ES-I3 (cell line): Measurements from ENCODE around the gene MCTP2.

Experiments
- H3K36me3 ChIP-seq: 2 replicates; pipeline ENCODE4 v1.6.1; 2013; ENCODE audit warnings: mild to moderate bottlenecking, low read length, control low read depth, moderate library complexity; ENCODE audit not compliant: insufficient read depth
- H3K4me1 ChIP-seq: 2 replicates; pipeline ENCODE4 v1.6.1; 2013; ENCODE audit warnings: mild to moderate bottlenecking, control low read depth, low read length; ENCODE audit not compliant: insufficient read depth
- H3K9ac ChIP-seq: 2 replicates; pipeline ENCODE4 v1.6.1; 2013; ENCODE audit warnings: low read depth, mild to moderate bottlenecking, low read length, moderate library complexity
- H3K9me3 ChIP-seq: 2 replicates; pipeline ENCODE4 v1.6.1; 2013; ENCODE audit warnings: mild to moderate bottlenecking, low read length, moderate library complexity; ENCODE audit not compliant: control insufficient read depth, insufficient read depth

MCTP2 gene

DNA sequence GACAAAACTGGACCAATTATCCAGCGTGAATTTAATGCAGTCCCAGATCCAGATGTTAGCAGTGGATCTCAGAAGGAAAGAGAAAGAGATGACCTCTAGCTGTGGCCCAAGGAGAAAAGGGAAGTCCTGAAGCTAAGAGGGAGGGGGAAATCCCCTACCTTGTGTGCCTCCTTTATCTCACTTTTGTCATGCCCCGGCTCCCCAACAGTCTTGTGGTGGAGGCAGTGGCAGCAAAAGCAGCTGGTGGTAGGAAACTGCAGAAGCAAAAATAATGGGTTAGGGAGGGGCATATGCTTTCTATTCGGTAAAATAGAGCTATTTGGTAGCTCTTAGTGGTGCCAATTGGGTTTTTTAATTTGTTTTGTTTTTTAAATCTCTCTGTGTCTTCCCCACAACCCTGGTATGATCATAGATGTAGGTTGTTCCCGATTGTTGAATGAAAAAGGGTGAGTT is 56.5 kb downstream of the MCTP2 start:
- Histone ChIP-seq H3K9me3 (no peaks in the 10 kb centered on the region), H3K36me3 (no peaks in the 10 kb centered on the region), H3K9ac (no peak overlapping the region), H3K4me1 (peaks cover 8% of the 10 kb centered on the region; the same call in 1 of the 2 replicates)

- no peak overlapping the region for H3K9ac ChIP-seq
- H3K36me3 ChIP-seq: no peaks in the 10 kb centered on the region
- H3K9me3 ChIP-seq: no peaks in the 10 kb centered on the region
- peaks cover 8% of the 10 kb centered on the region; the same call in 1 of the 2 replicates for H3K4me1 ChIP-seq
Measured at GRCh38 chr15:94290730-94291129, 59.4 kb downstream of the MCTP2 start.

- Histone ChIP-seq H3K36me3 (no peaks in the 10 kb centered on the region), H3K9ac (no peak overlapping the region), H3K4me1 (no peaks in the 10 kb centered on the region), H3K9me3 (no peaks in the 10 kb centered on the region)
Measured at GRCh38 chr15:94293411-94294402, 62.3 kb downstream of the MCTP2 start.

GRCh38 chr15:94294556-94294955 is 63.2 kb downstream of the MCTP2 start:
- H3K9ac ChIP-seq: no peak overlapping the region
- H3K9me3 ChIP-seq: no peaks in the 10 kb centered on the region
- H3K36me3 ChIP-seq: no peaks in the 10 kb centered on the region
- H3K4me1 ChIP-seq: no peaks in the 10 kb centered on the region

DNA sequence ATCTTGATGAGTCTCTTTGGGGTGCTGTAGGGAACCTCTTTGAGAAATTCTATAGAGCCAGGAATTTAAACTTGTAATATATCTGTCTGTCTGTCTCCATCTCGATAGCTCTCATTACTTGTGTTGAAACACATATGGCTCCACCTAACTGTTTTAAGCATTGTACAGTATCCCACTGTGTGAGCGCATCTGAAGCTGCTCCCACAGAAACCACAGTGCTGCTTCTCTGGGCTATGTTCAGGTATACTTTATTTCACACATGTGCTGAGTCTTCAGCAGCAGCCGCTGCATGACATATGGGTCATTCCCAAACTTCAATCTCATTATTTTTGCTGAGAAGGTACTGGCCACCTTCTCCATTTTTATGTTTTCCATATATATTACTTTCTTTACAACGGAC is 63.9 kb downstream of the MCTP2 start:
- H3K4me1 ChIP-seq: no peaks in the 10 kb centered on the region
- no peak overlapping the region for H3K9ac ChIP-seq
- no peaks in the 10 kb centered on the region for H3K9me3 ChIP-seq
- no peaks in the 10 kb centered on the region for H3K36me3 ChIP-seq

GRCh38 chr15:94296717-94297116 is 65.4 kb downstream of the MCTP2 start:
- Histone ChIP-seq H3K36me3 (no peaks in the 10 kb centered on the region), H3K4me1 (no peaks in the 10 kb centered on the region), H3K9ac (no peak overlapping the region), H3K9me3 (no peaks in the 10 kb centered on the region)

DNA sequence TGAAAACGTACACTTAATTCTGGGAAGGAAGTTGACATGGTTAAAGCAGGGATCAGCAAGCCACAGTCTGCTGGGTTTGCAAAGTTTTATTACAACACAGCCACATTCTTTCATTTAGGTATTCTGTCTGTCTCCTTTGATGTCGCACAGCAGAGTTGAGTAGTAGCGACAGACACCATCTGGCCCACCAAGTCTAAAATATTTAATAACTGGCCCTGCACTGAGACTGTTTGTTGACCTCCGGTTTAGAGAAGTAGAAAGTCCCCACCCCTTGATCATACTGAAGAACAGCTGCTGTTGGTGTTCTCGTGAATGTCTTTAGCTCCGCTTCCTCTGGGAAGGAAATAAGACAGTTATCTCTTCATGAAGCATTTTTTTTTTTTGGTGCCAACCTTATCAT is 66.2 kb downstream of the MCTP2 start:
- no peaks in the 10 kb centered on the region for H3K36me3 ChIP-seq
- no peaks in the 10 kb centered on the region for H3K4me1 ChIP-seq
- no peak overlapping the region for H3K9ac ChIP-seq
- H3K9me3 ChIP-seq: no peaks in the 10 kb centered on the region

DNA sequence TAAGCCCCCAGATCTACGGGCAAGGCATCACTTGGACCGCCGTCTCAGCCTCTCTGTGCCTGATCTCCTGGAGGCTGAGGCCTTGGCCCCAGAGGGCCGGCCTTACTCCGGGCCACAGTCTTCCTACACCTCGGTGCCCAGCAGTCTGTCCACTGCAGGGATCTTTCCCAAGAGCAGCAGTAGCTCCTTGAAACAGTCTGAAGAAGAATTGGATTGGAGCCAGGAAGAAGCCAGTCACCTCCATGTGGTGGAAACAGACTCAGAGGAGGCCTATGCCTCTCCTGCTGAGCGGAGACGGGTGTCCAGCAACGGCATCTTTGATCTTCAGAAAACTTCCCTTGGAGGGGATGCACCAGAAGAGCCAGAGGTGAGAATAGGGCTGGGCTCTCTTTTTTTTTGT is 67.0 kb downstream of the MCTP2 start:
- no peaks in the 10 kb centered on the region for H3K9me3 ChIP-seq
- no peaks in the 10 kb centered on the region for H3K36me3 ChIP-seq
- H3K4me1 ChIP-seq: no peaks in the 10 kb centered on the region
- H3K9ac ChIP-seq: no peak overlapping the region

DNA sequence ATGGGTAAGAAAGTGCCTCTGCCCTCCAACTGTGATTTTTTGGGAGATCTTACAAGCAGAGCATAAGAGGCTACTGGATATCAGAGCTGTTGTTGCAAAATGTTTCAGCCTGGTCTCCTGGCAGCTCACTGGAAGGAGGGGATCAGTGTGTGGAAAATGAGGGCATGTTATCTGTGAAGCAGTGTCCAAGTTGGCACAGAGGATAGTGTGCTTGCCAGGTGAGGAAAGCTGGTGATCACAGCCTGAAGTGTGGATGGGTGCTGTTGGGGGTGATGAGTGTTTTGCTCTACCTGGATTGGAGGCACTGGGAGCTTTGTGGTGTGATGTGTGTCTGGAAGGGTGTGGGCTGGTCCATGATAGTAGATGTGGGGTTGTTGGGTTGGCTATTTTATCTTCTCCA is 69.3 kb downstream of the MCTP2 start:
- Histone ChIP-seq H3K9me3 (no peaks in the 10 kb centered on the region), H3K36me3 (no peaks in the 10 kb centered on the region), H3K9ac (no peak overlapping the region), H3K4me1 (no peaks in the 10 kb centered on the region)

- Histone ChIP-seq H3K9me3 (no peaks in the 10 kb centered on the region), H3K36me3 (no peaks in the 10 kb centered on the region), H3K4me1 (no peaks in the 10 kb centered on the region), H3K9ac (no peak overlapping the region)
Measured at GRCh38 chr15:94305133-94305532, 73.8 kb downstream of the MCTP2 start.

DNA sequence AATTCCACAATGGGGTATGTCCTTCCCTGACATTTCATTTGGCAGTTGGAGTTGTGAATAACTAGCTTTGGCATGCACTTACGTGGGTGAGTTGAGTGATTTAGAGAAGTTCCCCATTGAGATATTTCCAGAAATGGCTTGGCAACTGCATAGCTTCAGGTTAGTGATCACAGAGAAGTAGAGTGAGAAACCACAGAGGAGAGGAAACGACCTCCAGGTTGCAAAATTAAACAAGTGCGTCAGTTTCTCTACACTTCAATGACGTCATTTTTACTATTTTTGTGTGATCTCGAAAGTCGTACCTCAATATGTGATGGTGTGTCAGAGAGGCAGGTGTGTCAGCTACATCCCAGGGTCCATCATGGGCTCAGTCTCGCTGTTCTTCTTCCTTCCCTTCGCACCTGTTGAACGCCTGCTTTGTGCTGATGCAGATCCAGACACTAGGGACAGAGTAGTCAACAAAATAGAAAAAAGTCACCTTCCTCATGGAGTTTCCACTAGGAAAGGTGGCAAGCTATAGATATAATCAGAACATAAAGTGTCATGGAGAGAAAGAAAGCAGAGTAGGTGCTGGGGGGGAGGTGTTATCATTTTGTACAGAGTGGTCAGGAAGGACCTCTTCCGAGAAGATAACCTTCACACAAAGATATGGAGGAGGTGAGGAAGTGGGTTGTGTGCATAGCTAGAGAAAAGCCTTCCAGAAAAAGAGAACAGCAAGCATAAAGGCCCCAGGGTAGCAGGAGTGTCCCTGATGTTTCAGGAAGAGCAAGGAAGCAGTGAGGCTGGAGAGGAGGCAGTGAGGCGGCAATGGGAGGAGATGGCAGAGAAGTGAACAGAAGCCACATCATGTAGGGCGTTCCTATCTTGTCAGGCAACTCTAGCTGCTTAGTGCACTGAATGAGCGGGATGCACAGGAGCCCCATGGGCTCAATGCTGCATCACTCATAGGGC is 75.6 kb downstream of the MCTP2 start:
- Histone ChIP-seq H3K9ac (no peak overlapping the region), H3K9me3 (no peaks in the 10 kb centered on the region), H3K4me1 (no peaks in the 10 kb centered on the region), H3K36me3 (no peaks in the 10 kb centered on the region)

GRCh38 chr15:94312946-94313345 is 81.6 kb downstream of the MCTP2 start:
- Histone ChIP-seq H3K9me3 (no peaks in the 10 kb centered on the region), H3K9ac (no peak overlapping the region), H3K36me3 (no peaks in the 10 kb centered on the region), H3K4me1 (peaks cover 3% of the 10 kb centered on the region; the same call in 1 of the 2 replicates)

- Histone ChIP-seq H3K36me3 (no peaks in the 10 kb centered on the region), H3K4me1 (peaks cover 3% of the 10 kb centered on the region; the same call in 1 of the 2 replicates), H3K9ac (no peak overlapping the region), H3K9me3 (no peaks in the 10 kb centered on the region)
Measured at GRCh38 chr15:94314639-94315038, 83.3 kb downstream of the MCTP2 start.

GRCh38 chr15:94317211-94317610 is 85.8 kb downstream of the MCTP2 start:
- peaks cover 3% of the 10 kb centered on the region; the same call in 1 of the 2 replicates for H3K4me1 ChIP-seq
- no peak overlapping the region for H3K9ac ChIP-seq
- H3K36me3 ChIP-seq: no peaks in the 10 kb centered on the region
- H3K9me3 ChIP-seq: no peaks in the 10 kb centered on the region
